ENCODE data around the gene BNC1.

DNA sequence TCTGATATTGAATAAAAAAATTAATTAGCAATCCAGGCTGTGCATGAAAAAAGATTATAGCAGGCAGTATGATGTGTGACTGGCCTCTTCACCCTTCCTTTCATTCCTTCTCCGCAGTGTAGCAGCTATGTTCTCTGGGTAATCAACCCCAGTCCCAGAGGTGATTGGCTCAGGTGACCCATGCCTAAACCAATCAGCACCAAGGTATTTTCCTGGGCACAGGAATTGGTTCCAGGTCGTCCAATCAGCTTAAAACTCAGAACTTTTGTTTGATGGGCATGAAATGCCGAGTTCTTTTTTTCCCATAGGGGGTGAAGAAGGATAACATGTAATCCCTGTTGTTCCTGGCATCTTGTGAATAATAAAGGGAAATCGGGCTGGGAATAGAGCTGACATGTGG lies 5.8 kb upstream of the BNC1 start:
- no peak for TF ChIP-seq EP300 (IDR thresholded peaks at IDR 0.05)
- no peak for TF ChIP-seq CTCF (IDR thresholded peaks at IDR 0.05)
